ENCODE data around the gene HOXB2.

The HOXB2 gene

GRCh38 chr17:48561884-48562810, 17.2 kb upstream of the HOXB2 start:
- H3K9ac ChIP-seq (ENCODE audit: low read depth, low read length) = no peak overlapping the region
- peaks cover 9% of the 10 kb centered on the region; the same call in 1 of the 2 replicates for H3K9me3 ChIP-seq (ENCODE audit: insufficient read depth, low read depth, low read length)
- no peaks in the 10 kb centered on the region for H3K4me1 ChIP-seq (ENCODE audit: insufficient read depth, low read length)
- no peak overlapping the region for H3K27ac ChIP-seq (ENCODE audit: low read length)
- no peak overlapping the region for H3K4me3 ChIP-seq (ENCODE audit: low read length)
- no peaks in the 10 kb centered on the region for H3K36me3 ChIP-seq (ENCODE audit: insufficient read depth, low read depth, low read length)
- H3K27me3 ChIP-seq (ENCODE audit: insufficient read depth, low read length) = peaks cover 100% of the 10 kb centered on the region

GRCh38 chr17:48559840-48560817, 15.2 kb upstream of the HOXB2 start:
- Histone ChIP-seq H3K4me3 (ENCODE audit: low read length) (no peak overlapping the region), H3K9me3 (ENCODE audit: insufficient read depth, low read depth, low read length) (peaks cover 4% of the 10 kb centered on the region; the same call in 1 of the 2 replicates), H3K27me3 (ENCODE audit: insufficient read depth, low read length) (peaks cover 100% of the 10 kb centered on the region), H3K36me3 (ENCODE audit: insufficient read depth, low read depth, low read length) (no peaks in the 10 kb centered on the region), H3K27ac (ENCODE audit: low read length) (no peak overlapping the region), H3K9ac (ENCODE audit: low read depth, low read length) (no peak overlapping the region), H3K4me1 (ENCODE audit: insufficient read depth, low read length) (no peaks in the 10 kb centered on the region)

- Histone ChIP-seq H3K4me3 (ENCODE audit: low read length) (no peak overlapping the region), H3K4me1 (ENCODE audit: insufficient read depth, low read length) (no peaks in the 10 kb centered on the region; the same call in 1 of the 2 replicates), H3K9me3 (ENCODE audit: insufficient read depth, low read depth, low read length) (no peaks in the 10 kb centered on the region; the same call in 1 of the 2 replicates), H3K9ac (ENCODE audit: low read depth, low read length) (no peak overlapping the region), H3K27me3 (ENCODE audit: insufficient read depth, low read length) (peaks cover 100% of the 10 kb centered on the region), H3K36me3 (ENCODE audit: insufficient read depth, low read depth, low read length) (no peaks in the 10 kb centered on the region), H3K27ac (ENCODE audit: low read length) (no peak overlapping the region)
These were observed 14.4 kb upstream of the HOXB2 start for GRCh38 chr17:48559122-48559839.

GRCh38 chr17:48558831-48559121, 13.9 kb upstream of the HOXB2 start:
- no peaks in the 10 kb centered on the region; the same call in 1 of the 2 replicates for H3K4me1 ChIP-seq (ENCODE audit: insufficient read depth, low read length)
- no peaks in the 10 kb centered on the region; the same call in 1 of the 2 replicates for H3K9me3 ChIP-seq (ENCODE audit: insufficient read depth, low read depth, low read length)
- no peak overlapping the region for H3K4me3 ChIP-seq (ENCODE audit: low read length)
- no peaks in the 10 kb centered on the region for H3K36me3 ChIP-seq (ENCODE audit: insufficient read depth, low read depth, low read length)
- H3K9ac ChIP-seq (ENCODE audit: low read depth, low read length) = no peak overlapping the region
- peaks cover 100% of the 10 kb centered on the region for H3K27me3 ChIP-seq (ENCODE audit: insufficient read depth, low read length)
- H3K27ac ChIP-seq (ENCODE audit: low read length) = no peak overlapping the region

- Histone ChIP-seq H3K36me3 (ENCODE audit: insufficient read depth, low read depth, low read length) (no peaks in the 10 kb centered on the region), H3K9me3 (ENCODE audit: insufficient read depth, low read depth, low read length) (peaks cover under 1% of the 10 kb centered on the region; the same call in 1 of the 2 replicates), H3K27me3 (ENCODE audit: insufficient read depth, low read length) (peaks cover 100% of the 10 kb centered on the region), H3K27ac (ENCODE audit: low read length) (no peak overlapping the region), H3K4me1 (ENCODE audit: insufficient read depth, low read length) (no peaks in the 10 kb centered on the region; the same call in 1 of the 2 replicates), H3K9ac (ENCODE audit: low read depth, low read length) (no peak overlapping the region), H3K4me3 (ENCODE audit: low read length) (no peak overlapping the region)
These were observed 13.3 kb upstream of the HOXB2 start for GRCh38 chr17:48558057-48558830.

GRCh38 chr17:48556576-48557401, 11.9 kb upstream of the HOXB2 start:
- Histone ChIP-seq H3K4me3 (ENCODE audit: low read length) (no peak overlapping the region), H3K36me3 (ENCODE audit: insufficient read depth, low read depth, low read length) (no peaks in the 10 kb centered on the region), H3K9me3 (ENCODE audit: insufficient read depth, low read depth, low read length) (peaks cover 5% of the 10 kb centered on the region; the same call in 1 of the 2 replicates), H3K9ac (ENCODE audit: low read depth, low read length) (no peak overlapping the region), H3K27me3 (ENCODE audit: insufficient read depth, low read length) (peaks cover 100% of the 10 kb centered on the region), H3K4me1 (ENCODE audit: insufficient read depth, low read length) (no peaks in the 10 kb centered on the region; the same call in 1 of the 2 replicates), H3K27ac (ENCODE audit: low read length) (no peak overlapping the region)

- H3K4me1 ChIP-seq (ENCODE audit: insufficient read depth, low read length) = no peaks in the 10 kb centered on the region; the same call in 1 of the 2 replicates
- no peak overlapping the region for H3K4me3 ChIP-seq (ENCODE audit: low read length)
- H3K36me3 ChIP-seq (ENCODE audit: insufficient read depth, low read depth, low read length) = no peaks in the 10 kb centered on the region
- peaks cover 100% of the 10 kb centered on the region for H3K27me3 ChIP-seq (ENCODE audit: insufficient read depth, low read length)
- peaks cover 5% of the 10 kb centered on the region; the same call in 1 of the 2 replicates for H3K9me3 ChIP-seq (ENCODE audit: insufficient read depth, low read depth, low read length)
- H3K9ac ChIP-seq (ENCODE audit: low read depth, low read length) = no peak overlapping the region
- H3K27ac ChIP-seq (ENCODE audit: low read length) = no peak overlapping the region
These were observed 11.3 kb upstream of the HOXB2 start for GRCh38 chr17:48556229-48556575.

GRCh38 chr17:48555258-48556228, 10.6 kb upstream of the HOXB2 start:
- Histone ChIP-seq H3K9me3 (ENCODE audit: insufficient read depth, low read depth, low read length) (peaks cover 5% of the 10 kb centered on the region; the same call in 1 of the 2 replicates), H3K27me3 (ENCODE audit: insufficient read depth, low read length) (peaks cover 100% of the 10 kb centered on the region), H3K4me3 (ENCODE audit: low read length) (no peak overlapping the region; the same call in none of the 2 replicates), H3K27ac (ENCODE audit: low read length) (no peak overlapping the region), H3K36me3 (ENCODE audit: insufficient read depth, low read depth, low read length) (no peaks in the 10 kb centered on the region), H3K9ac (ENCODE audit: low read depth, low read length) (no peak overlapping the region), H3K4me1 (ENCODE audit: insufficient read depth, low read length) (no peaks in the 10 kb centered on the region; the same call in 1 of the 2 replicates)

- no peaks in the 10 kb centered on the region for H3K36me3 ChIP-seq (ENCODE audit: insufficient read depth, low read depth, low read length)
- H3K27ac ChIP-seq (ENCODE audit: low read length) = no peak overlapping the region
- H3K27me3 ChIP-seq (ENCODE audit: insufficient read depth, low read length) = peaks cover 100% of the 10 kb centered on the region
- H3K4me3 ChIP-seq (ENCODE audit: low read length) = peak overlapping the region; percentile 18; the same call in 1 of the 2 replicates
- no peak overlapping the region for H3K9ac ChIP-seq (ENCODE audit: low read depth, low read length)
- peaks cover 5% of the 10 kb centered on the region; the same call in 1 of the 2 replicates for H3K9me3 ChIP-seq (ENCODE audit: insufficient read depth, low read depth, low read length)
- no peaks in the 10 kb centered on the region; the same call in 1 of the 2 replicates for H3K4me1 ChIP-seq (ENCODE audit: insufficient read depth, low read length)
These were observed 9.7 kb upstream of the HOXB2 start for GRCh38 chr17:48554412-48555257.
